Lung (tissue), 12 donors: ENCODE results near the gene PLA2G4E. TPM values are rescaled to one million over a fixed set of nuclear protein-coding genes. Genes with fewer than 3 reads are reported as not detected.

ENCODE experiments used
- ATAC-seq: fragments of 200-7000 bp; cut with Tn5 transposase; one replicate; pipeline ENCODE4 v1.9.1; 2020; ENCODE audit warnings: moderate number of reproducible peaks; ENCODE audit not compliant: insufficient read depth, low FRiP score
- DNase-seq, 3 donors: peaks; one replicate each; pipeline ENCODE4 v3.0.0-alpha.2; 2013 to 2017
- H3K27ac ChIP-seq, 2 donors: one replicate each; pipeline ENCODE4 v1.5.1; 2013; ENCODE audit warnings: mild to moderate bottlenecking in 2 of 2, moderate library complexity in 2 of 2, control low read depth in 1 of 2, inconsistent platforms in 1 of 2, low read depth in 1 of 2, low read length in 1 of 2
- H3K27me3 ChIP-seq, 3 donors: one replicate each; pipeline ENCODE4 v1.5.1; 2013; ENCODE audit warnings: low read length in 2 of 3; ENCODE audit not compliant: control insufficient read depth in 3 of 3, insufficient read depth in 3 of 3
- H3K36me3 ChIP-seq, 4 donors: one replicate each; pipeline ENCODE4 v1.5.1; 2013; ENCODE audit warnings: low read length in 4 of 4, mild to moderate bottlenecking in 1 of 4, moderate library complexity in 1 of 4; ENCODE audit not compliant: control insufficient read depth in 4 of 4, insufficient read depth in 4 of 4
- H3K4me1 ChIP-seq, 5 donors: one replicate each; pipeline ENCODE4 v1.5.1; 2013; ENCODE audit warnings: low read length in 5 of 5, mild to moderate bottlenecking in 2 of 5, moderate library complexity in 1 of 5; ENCODE audit not compliant: control insufficient read depth in 5 of 5, insufficient read depth in 5 of 5
- H3K4me3 ChIP-seq: one replicate; pipeline ENCODE4 v1.5.1; 2013; ENCODE audit warnings: mild to moderate bottlenecking, control low read depth, moderate library complexity
- H3K9ac ChIP-seq, 2 donors: one replicate each; pipeline ENCODE4 v1.5.1; 2013; ENCODE audit warnings: low read length in 2 of 2, control low read depth in 1 of 2; ENCODE audit not compliant: insufficient read depth in 1 of 2
- H3K9me3 ChIP-seq, 4 donors: one replicate each; pipeline ENCODE4 v1.5.1; 2013; ENCODE audit warnings: low read length in 3 of 4, mild to moderate bottlenecking in 1 of 4, moderate library complexity in 1 of 4; ENCODE audit not compliant: control insufficient read depth in 4 of 4, insufficient read depth in 3 of 4
- CTCF ChIP-seq: IDR thresholded peaks from 2 replicates; pipeline ENCODE4 v1.5.1; 2012; ENCODE audit warnings: mild to moderate bottlenecking; ENCODE audit errors: control extremely low read depth, extremely low read depth
- WGBS, 2 donors: extraction: QIAGEN DNeasy Blood & Tissue Kit; methylation state at CpG; one replicate each; pipeline ENCODE4 v1.1.7; 2013; 5-methylcytosine and 5-hydroxymethylcytosine counted together
- polyA plus RNA-seq, 2 donors: library from polyadenylated mRNA; stranded (reverse); fragments of 200-250 nt; gene quantifications; one replicate each; pipeline ENCODE4 v1.2.1, GENCODE V29; 2013
- total RNA-seq, 2 donors: library from RNA; depleted of rRNA in 1 of 2; stranded (reverse); fragments of >200 nt in 1 of 2; gene quantifications; one replicate each; pipeline ENCODE4 v1.2.1, GENCODE V29; 2014 to 2021
- donor health status: control.
- donor health status: control.
- donor health status: Bipolar disorder and iron deficiency.
- donor health status: healthy.
- donor health status: DM: yes; HTN: yes; CAD: no.

PLA2G4E gene
- total and polyA plus RNA-seq, 4 donors = 0.38 to 1.7 (median 1.7) TPM; not detected in 1

GRCh38 chr15:41941644-41942415 is 79.0 kb downstream of the PLA2G4E start:
- no peak for DNase-seq
- no peak overlapping the region for H3K4me3 ChIP-seq
- TF ChIP-seq CTCF = no peak
- ATAC-seq = no peak
- H3K9ac ChIP-seq = no peak overlapping the region
- H3K4me1 ChIP-seq = peaks cover 0 to 13% (median 6%) of the 10 kb centered on the region in 5 donors
- H3K27me3 ChIP-seq = no peaks in the 10 kb centered on the region
- peaks cover 0 to under 1% (median 0%) of the 10 kb centered on the region in 4 donors for H3K9me3 ChIP-seq
- WGBS, 2 donors = 88 to 91% methylated on average over 22 of the region's 22 CpGs
- H3K36me3 ChIP-seq = peaks cover 0 to 26% (median 0%) of the 10 kb centered on the region in 4 donors
- H3K27ac ChIP-seq = peak overlapping the region in 1 of 2 donors; percentile 21

- no peak for ATAC-seq
- no peak overlapping the region for H3K4me3 ChIP-seq
- no peak for TF ChIP-seq CTCF
- H3K27ac ChIP-seq = peak overlapping the region; percentile 21
- no peaks in the 10 kb centered on the region for H3K27me3 ChIP-seq
- peaks cover 0 to 18% (median 0%) of the 10 kb centered on the region in 4 donors for H3K36me3 ChIP-seq
- no peak for DNase-seq
- H3K4me1 ChIP-seq = peaks cover 0 to 13% (median 7%) of the 10 kb centered on the region in 5 donors
- WGBS, 2 donors = 74 to 87% methylated on average over 13 of the region's 13 CpGs
- H3K9me3 ChIP-seq = no peaks in the 10 kb centered on the region
- H3K9ac ChIP-seq = no peak overlapping the region
These were observed 80.4 kb downstream of the PLA2G4E start for GRCh38 chr15:41940441-41940857.

DNA sequence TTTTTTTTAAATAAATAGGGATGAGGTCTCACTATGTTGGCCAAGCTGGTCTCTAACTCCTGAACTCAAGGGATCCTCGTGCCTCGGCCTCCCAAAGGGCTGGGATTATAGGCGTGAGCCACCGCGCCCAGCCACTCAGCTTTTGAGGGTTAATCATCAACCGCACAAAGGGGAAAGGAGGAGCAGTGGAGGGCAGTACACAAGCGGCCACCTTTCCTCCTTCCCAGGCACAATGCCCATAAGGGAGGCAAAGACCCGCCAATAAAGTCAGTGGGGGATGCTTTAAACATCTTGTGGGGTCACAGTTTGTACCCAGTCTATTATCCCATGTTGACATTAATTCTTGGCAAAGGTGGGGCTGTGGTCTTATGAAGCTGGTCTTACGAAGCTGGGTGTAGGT is 80.9 kb downstream of the PLA2G4E start:
- WGBS, 2 donors = 94 to 97% methylated on average over 9 of the region's 9 CpGs
- no peak for ATAC-seq
- H3K27ac ChIP-seq = peak overlapping the region; percentile 21

More for the DNA sequence above, 80.9 kb downstream of the PLA2G4E start:
- H3K9me3 ChIP-seq = no peaks in the 10 kb centered on the region
- H3K4me3 ChIP-seq = no peak overlapping the region
- TF ChIP-seq CTCF = no peak
- H3K9ac ChIP-seq = no peak overlapping the region
- DNase-seq = no peak
- no peaks in the 10 kb centered on the region for H3K27me3 ChIP-seq
- peaks cover 0 to 15% (median 0%) of the 10 kb centered on the region in 4 donors for H3K36me3 ChIP-seq
- H3K4me1 ChIP-seq = peaks cover 0 to 15% (median 10%) of the 10 kb centered on the region in 5 donors
